PC-3 (cell line): ENCODE measurements around the gene GPR107. TPM values are rescaled to one million over a fixed set of nuclear protein-coding genes. Genes with fewer than 3 reads are reported as not detected.

Source experiments
- ATAC-seq: fragments of 200-7000 bp; cut with Tn5 transposase; 2 replicates; pipeline ENCODE4 v1.9.1; 2020; ENCODE audit warnings: mild to moderate bottlenecking, moderate library complexity
- BruUV-seq: library from RNA; stranded (reverse); fragments of 400-500 nt; replicated peaks from 2 replicates; lab custom pipeline; 2021; lab: Mats Ljungman, UMichigan
- CTCF ChIA-PET: fragments of 300-600 bp; sonication (Branson Sonifier 250); formaldehyde crosslinking; loops from one replicate; lab custom pipeline; 2022; ENCODE audit warnings: antibody characterized with exemption; lab: Charles Lee
- POLR2A ChIA-PET: fragments of 300-600 bp; sonication (Branson Sonifier 250); formaldehyde crosslinking; loops from one replicate; lab custom pipeline; 2022; ENCODE audit warnings: antibody characterized with exemption; ENCODE audit not compliant: unreplicated experiment; lab: Charles Lee
- DNase-seq: peaks from one replicate; pipeline ENCODE4 v3.0.0-alpha.2; 2015
- H2AFZ ChIP-seq: fragments of 300-600 bp; sonication (generic); 2 replicates; pipeline ENCODE4 v1.6.0; 2016; ENCODE audit warnings: antibody characterized with exemption, low read length
- H3F3A ChIP-seq: fragments of 300-600 bp; sonication (generic); one replicate; pipeline ENCODE4 v1.6.0; 2017; ENCODE audit warnings: antibody characterized with exemption, low read length, control low read depth, mild to moderate bottlenecking; ENCODE audit not compliant: unreplicated experiment
- H3K27ac ChIP-seq: fragments of 300-600 bp; sonication (generic); 2 replicates; pipeline ENCODE4 v1.5.1; 2016; ENCODE audit warnings: mild to moderate bottlenecking, low read length
- H3K27me3 ChIP-seq: fragments of 300-600 bp; sonication (generic); 2 replicates; pipeline ENCODE4 v1.6.1; 2016; ENCODE audit warnings: low read length, mixed read lengths
- H3K36me3 ChIP-seq: fragments of 300-600 bp; sonication (generic); 2 replicates; pipeline ENCODE4 v1.6.1; 2016; ENCODE audit warnings: low read depth, mixed run types, low read length, mixed read lengths
- H3K4me1 ChIP-seq: fragments of 300-600 bp; sonication (generic); 2 replicates; pipeline ENCODE4 v1.5.1; 2016; ENCODE audit warnings: low read length; ENCODE audit not compliant: insufficient read depth
- H3K4me2 ChIP-seq: fragments of 300-600 bp; sonication (generic); 2 replicates; pipeline ENCODE4 v1.6.0; 2016; ENCODE audit warnings: low read length
- H3K4me3 ChIP-seq: fragments of 300-600 bp; sonication (generic); 2 replicates; pipeline ENCODE4 v1.5.1; 2016; ENCODE audit warnings: mild to moderate bottlenecking, low read length, mixed read lengths
- H3K79me2 ChIP-seq: fragments of 300-600 bp; sonication (generic); 2 replicates; pipeline ENCODE4 v1.6.1; 2017; ENCODE audit warnings: low read length, mixed read lengths
- H3K9ac ChIP-seq: fragments of 300-600 bp; sonication (generic); 2 replicates; pipeline ENCODE4 v1.6.0; 2016; ENCODE audit warnings: mild to moderate bottlenecking, low read length
- H3K9me2 ChIP-seq: fragments of 300-600 bp; sonication (generic); replicated peaks from 2 replicates; pipeline ENCODE4 v1.6.1; 2016; ENCODE audit warnings: mixed run types, low read length, mixed read lengths
- H3K9me3 ChIP-seq: fragments of 300-600 bp; sonication (generic); 2 replicates; pipeline ENCODE4 v1.6.1; 2016; ENCODE audit warnings: low read length, mixed read lengths
- H4K20me1 ChIP-seq: fragments of 300-600 bp; sonication (generic); 2 replicates; pipeline ENCODE4 v1.6.1; 2016; ENCODE audit warnings: low read length, mixed read lengths
- EZH2 ChIP-seq: fragments of 300-600 bp; sonication (generic); IDR thresholded peaks from one replicate; pipeline ENCODE4 v1.6.1; 2017; ENCODE audit warnings: antibody characterized with exemption, mild to moderate bottlenecking, low read length; ENCODE audit not compliant: unreplicated experiment
- EZH2phosphoT487 ChIP-seq: fragments of 300-600 bp; sonication (generic); IDR thresholded peaks from 2 replicates; pipeline ENCODE4 v1.6.1; 2018; ENCODE audit warnings: mild to moderate bottlenecking, antibody characterized with exemption, low read length, borderline replicate concordance
- intact Hi-C: fragments of 100-400 bp; cut with micrococcal nuclease; formaldehyde crosslinking; loops from 2 replicates; pipeline ENCODE4 v1.9.0; 2023
- total RNA-seq: library from RNA; depleted of rRNA; stranded (reverse); fragments of >200 nt; gene quantifications from 2 replicates; pipeline ENCODE4 v1.2.3, GENCODE V29; 2014
- TF ChIP-seq, protein P1 (sequence below): fragments of 300-600 bp; sonication (generic); conservative IDR thresholded peaks from 2 replicates; pipeline ENCODE4 v1.5.1; 2017; ENCODE audit warnings: antibody characterized with exemption, low read depth, mild to moderate bottlenecking, low read length

The GPR107 gene
- total RNA-seq, 1 experiment from 2014 or later, result 11.4 TPM

DNA sequence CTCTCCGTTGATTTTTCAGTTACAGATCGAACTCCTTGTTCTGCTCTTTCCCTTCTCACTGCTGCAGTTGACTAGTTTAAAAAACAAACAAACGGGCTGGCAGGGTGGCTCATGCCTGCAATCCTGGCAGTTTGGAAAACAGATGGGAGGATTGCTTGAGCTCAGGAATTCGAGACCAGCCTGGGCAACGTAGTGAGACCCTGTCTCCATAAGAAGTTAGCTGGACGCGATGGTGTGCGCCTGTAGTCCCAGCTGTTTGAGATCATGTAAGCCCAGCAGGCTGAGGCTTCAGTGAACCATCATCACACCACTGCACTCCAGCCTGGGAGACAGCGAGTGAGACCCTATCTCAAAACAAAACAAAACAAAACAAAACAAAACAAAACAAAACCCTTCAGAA is 67.1 kb downstream of the GPR107 start:
- Histone ChIP-seq H3K9ac (no peak overlapping the region), H3K79me2 (no peaks in the 10 kb centered on the region), H3K27ac (no peak overlapping the region), H3K4me1 (peaks cover 9% of the 10 kb centered on the region; the same call in 1 of the 2 replicates), H2AFZ (no peak overlapping the region), H3K27me3 (no peaks in the 10 kb centered on the region), H4K20me1 (no peaks in the 10 kb centered on the region), H3K9me3 (no peaks in the 10 kb centered on the region), H3F3A (no peaks in the 10 kb centered on the region), H3K9me2 (no peaks in the 10 kb centered on the region), H3K36me3 (no peaks in the 10 kb centered on the region), H3K4me2 (no peak overlapping the region), H3K4me3 (no peak overlapping the region)
- TF ChIP-seq EZH2phosphoT487, result no peak
- TF ChIP-seq, protein P1, sequence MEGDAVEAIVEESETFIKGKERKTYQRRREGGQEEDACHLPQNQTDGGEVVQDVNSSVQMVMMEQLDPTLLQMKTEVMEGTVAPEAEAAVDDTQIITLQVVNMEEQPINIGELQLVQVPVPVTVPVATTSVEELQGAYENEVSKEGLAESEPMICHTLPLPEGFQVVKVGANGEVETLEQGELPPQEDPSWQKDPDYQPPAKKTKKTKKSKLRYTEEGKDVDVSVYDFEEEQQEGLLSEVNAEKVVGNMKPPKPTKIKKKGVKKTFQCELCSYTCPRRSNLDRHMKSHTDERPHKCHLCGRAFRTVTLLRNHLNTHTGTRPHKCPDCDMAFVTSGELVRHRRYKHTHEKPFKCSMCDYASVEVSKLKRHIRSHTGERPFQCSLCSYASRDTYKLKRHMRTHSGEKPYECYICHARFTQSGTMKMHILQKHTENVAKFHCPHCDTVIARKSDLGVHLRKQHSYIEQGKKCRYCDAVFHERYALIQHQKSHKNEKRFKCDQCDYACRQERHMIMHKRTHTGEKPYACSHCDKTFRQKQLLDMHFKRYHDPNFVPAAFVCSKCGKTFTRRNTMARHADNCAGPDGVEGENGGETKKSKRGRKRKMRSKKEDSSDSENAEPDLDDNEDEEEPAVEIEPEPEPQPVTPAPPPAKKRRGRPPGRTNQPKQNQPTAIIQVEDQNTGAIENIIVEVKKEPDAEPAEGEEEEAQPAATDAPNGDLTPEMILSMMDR, result no peak
- no peak for TF ChIP-seq EZH2
- CTCF ChIA-PET, result no interaction called here
- DNase-seq (no peak), ATAC-seq (no peak)
- BruUV-seq, result no TSS peak
- intact Hi-C loops, result no loop called here
- POLR2A ChIA-PET, result no interaction called here

DNA sequence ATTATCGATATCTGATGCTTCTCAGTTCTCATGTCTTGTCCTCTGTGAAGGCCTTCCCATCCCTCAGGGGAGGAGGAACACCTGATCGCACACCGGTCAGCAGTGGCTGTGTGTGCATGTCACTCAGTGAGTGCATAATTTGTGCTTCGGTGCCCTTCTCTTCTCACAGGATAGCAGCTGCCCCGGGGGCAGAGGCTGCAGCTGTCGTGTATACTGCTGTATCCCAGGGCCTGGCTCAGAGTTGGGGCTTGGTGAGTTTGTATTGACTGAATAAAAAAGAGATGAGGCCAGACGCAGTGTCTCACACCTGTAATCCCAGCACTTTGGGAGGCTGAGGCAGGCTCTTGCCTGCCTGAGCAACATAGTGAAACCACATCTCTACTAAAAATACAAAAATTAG is 68.8 kb downstream of the GPR107 start:
- intact Hi-C loops, result no loop called here
- no peak for ATAC-seq

More for the DNA sequence above, 68.8 kb downstream of the GPR107 start:
- H3K9me2 ChIP-seq, result no peaks in the 10 kb centered on the region
- H3K27ac ChIP-seq, result no peak overlapping the region
- no peaks in the 10 kb centered on the region for H3F3A ChIP-seq
- H3K4me3 ChIP-seq, result no peak overlapping the region
- H3K9ac ChIP-seq, result no peak overlapping the region
- H3K36me3 ChIP-seq, result no peaks in the 10 kb centered on the region
- CTCF ChIA-PET, result no interaction called here
- no peaks in the 10 kb centered on the region for H3K79me2 ChIP-seq
- no peak for DNase-seq
- no peaks in the 10 kb centered on the region for H3K9me3 ChIP-seq
- no TSS peak for BruUV-seq
- no peak overlapping the region for H3K4me2 ChIP-seq
- POLR2A ChIA-PET, result no interaction called here
- H2AFZ ChIP-seq, result no peak overlapping the region
- H3K27me3 ChIP-seq, result no peaks in the 10 kb centered on the region
- no peak for TF ChIP-seq EZH2
- TF ChIP-seq, protein P1, result no peak
- TF ChIP-seq EZH2phosphoT487, result no peak
- no peaks in the 10 kb centered on the region for H4K20me1 ChIP-seq
- peaks cover 16% of the 10 kb centered on the region; the same call in 1 of the 2 replicates for H3K4me1 ChIP-seq
